ENCODE measurements around the gene CFDP1. TPM values are rescaled to one million over a fixed set of nuclear protein-coding genes. Genes with fewer than 3 reads are reported as not detected.
A peak's percentile ranks its signal among the peaks of the same experiment; 100 is the strongest.
"Not testable (repeated sequence)": the region's sequence is repeated elsewhere in the genome, so short reads cannot be mapped to it uniquely, and the experiment has no call there.

Gene CFDP1
- total and polyA plus RNA-seq, 2 of the 13 experiments (the other 11 are each of a cell fraction or from before 2014, with no cell fraction given): 78.6 to 153 TPM

DNA sequence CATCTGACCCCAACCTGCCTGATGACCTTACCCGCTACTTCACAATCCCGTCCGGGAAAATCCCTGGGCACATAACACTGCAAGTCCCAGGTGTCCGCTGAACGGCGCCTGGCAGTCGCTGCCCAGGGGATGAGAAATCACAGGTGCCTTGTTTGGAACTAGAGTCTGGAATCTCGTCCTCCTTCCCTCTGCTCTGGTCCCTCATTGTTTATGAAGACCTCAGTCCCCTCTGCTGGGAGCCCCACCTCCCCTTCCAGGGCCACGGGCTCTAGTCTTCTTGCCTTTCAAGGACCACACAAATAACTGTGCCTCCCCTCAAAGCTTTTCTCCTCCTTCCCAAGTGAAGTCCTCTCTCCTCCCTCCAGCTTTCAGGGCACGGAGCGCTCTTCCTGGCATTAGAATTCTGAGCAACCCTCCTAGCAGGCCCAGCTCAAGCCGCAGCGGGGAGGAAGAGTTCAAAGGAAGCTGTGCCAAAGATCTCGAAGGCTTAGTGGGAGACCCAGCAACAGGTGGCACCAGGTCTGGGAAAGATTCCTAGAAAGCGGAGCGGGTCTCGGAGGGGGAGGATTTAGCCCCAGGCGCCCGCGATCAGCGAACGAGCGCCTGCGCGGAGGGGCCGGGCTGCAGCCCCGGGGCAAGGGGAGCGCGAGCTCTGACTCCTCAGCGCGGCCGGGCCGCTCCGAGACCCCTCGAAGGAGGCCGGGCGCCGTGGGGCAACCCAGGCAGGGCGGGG is 30.3 kb upstream of the CFDP1 start (continued):
- TF ChIP-seq, protein P1, sequence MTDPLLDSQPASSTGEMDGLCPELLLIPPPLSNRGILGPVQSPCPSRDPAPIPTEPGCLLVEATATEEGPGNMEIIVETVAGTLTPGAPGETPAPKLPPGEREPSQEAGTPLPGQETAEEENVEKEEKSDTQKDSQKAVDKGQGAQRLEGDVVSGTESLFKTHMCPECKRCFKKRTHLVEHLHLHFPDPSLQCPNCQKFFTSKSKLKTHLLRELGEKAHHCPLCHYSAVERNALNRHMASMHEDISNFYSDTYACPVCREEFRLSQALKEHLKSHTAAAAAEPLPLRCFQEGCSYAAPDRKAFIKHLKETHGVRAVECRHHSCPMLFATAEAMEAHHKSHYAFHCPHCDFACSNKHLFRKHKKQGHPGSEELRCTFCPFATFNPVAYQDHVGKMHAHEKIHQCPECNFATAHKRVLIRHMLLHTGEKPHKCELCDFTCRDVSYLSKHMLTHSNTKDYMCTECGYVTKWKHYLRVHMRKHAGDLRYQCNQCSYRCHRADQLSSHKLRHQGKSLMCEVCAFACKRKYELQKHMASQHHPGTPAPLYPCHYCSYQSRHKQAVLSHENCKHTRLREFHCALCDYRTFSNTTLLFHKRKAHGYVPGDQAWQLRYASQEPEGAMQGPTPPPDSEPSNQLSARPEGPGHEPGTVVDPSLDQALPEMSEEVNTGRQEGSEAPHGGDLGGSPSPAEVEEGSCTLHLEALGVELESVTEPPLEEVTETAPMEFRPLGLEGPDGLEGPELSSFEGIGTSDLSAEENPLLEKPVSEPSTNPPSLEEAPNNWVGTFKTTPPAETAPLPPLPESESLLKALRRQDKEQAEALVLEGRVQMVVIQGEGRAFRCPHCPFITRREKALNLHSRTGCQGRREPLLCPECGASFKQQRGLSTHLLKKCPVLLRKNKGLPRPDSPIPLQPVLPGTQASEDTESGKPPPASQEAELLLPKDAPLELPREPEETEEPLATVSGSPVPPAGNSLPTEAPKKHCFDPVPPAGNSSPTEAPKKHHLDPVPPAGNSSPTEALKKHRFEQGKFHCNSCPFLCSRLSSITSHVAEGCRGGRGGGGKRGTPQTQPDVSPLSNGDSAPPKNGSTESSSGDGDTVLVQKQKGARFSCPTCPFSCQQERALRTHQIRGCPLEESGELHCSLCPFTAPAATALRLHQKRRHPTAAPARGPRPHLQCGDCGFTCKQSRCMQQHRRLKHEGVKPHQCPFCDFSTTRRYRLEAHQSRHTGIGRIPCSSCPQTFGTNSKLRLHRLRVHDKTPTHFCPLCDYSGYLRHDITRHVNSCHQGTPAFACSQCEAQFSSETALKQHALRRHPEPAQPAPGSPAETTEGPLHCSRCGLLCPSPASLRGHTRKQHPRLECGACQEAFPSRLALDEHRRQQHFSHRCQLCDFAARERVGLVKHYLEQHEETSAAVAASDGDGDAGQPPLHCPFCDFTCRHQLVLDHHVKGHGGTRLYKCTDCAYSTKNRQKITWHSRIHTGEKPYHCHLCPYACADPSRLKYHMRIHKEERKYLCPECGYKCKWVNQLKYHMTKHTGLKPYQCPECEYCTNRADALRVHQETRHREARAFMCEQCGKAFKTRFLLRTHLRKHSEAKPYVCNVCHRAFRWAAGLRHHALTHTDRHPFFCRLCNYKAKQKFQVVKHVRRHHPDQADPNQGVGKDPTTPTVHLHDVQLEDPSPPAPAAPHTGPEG (CRISPR knock-in tag; IDR thresholded peaks at IDR 0.05): peak; percentile 4; the same call in 1 of the 2 replicates
- TF ChIP-seq, protein P2, sequence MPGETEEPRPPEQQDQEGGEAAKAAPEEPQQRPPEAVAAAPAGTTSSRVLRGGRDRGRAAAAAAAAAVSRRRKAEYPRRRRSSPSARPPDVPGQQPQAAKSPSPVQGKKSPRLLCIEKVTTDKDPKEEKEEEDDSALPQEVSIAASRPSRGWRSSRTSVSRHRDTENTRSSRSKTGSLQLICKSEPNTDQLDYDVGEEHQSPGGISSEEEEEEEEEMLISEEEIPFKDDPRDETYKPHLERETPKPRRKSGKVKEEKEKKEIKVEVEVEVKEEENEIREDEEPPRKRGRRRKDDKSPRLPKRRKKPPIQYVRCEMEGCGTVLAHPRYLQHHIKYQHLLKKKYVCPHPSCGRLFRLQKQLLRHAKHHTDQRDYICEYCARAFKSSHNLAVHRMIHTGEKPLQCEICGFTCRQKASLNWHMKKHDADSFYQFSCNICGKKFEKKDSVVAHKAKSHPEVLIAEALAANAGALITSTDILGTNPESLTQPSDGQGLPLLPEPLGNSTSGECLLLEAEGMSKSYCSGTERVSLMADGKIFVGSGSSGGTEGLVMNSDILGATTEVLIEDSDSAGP (CRISPR knock-in tag; IDR thresholded peaks at IDR 0.05; ENCODE audit: borderline replicate concordance): peak; percentile 21; the same call in 1 of the 2 replicates
- peak; percentile 24; the same call in 1 of the 2 replicates for TF ChIP-seq ZNF619 (CRISPR knock-in tag; IDR thresholded peaks at IDR 0.05)
- TF ChIP-seq, protein P3, sequence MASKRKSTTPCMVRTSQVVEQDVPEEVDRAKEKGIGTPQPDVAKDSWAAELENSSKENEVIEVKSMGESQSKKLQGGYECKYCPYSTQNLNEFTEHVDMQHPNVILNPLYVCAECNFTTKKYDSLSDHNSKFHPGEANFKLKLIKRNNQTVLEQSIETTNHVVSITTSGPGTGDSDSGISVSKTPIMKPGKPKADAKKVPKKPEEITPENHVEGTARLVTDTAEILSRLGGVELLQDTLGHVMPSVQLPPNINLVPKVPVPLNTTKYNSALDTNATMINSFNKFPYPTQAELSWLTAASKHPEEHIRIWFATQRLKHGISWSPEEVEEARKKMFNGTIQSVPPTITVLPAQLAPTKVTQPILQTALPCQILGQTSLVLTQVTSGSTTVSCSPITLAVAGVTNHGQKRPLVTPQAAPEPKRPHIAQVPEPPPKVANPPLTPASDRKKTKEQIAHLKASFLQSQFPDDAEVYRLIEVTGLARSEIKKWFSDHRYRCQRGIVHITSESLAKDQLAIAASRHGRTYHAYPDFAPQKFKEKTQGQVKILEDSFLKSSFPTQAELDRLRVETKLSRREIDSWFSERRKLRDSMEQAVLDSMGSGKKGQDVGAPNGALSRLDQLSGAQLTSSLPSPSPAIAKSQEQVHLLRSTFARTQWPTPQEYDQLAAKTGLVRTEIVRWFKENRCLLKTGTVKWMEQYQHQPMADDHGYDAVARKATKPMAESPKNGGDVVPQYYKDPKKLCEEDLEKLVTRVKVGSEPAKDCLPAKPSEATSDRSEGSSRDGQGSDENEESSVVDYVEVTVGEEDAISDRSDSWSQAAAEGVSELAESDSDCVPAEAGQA (IDR thresholded peaks at IDR 0.05; ENCODE audit: low read depth): not testable (repeated sequence)
- TF ChIP-seq, protein P3 (CRISPR knock-in tag; IDR thresholded peaks at IDR 0.05; ENCODE audit: borderline replicate concordance): 0 out of 2 replicates have a peak, but pooled peaks have one; percentile 15
- TF ChIP-seq, protein P4, sequence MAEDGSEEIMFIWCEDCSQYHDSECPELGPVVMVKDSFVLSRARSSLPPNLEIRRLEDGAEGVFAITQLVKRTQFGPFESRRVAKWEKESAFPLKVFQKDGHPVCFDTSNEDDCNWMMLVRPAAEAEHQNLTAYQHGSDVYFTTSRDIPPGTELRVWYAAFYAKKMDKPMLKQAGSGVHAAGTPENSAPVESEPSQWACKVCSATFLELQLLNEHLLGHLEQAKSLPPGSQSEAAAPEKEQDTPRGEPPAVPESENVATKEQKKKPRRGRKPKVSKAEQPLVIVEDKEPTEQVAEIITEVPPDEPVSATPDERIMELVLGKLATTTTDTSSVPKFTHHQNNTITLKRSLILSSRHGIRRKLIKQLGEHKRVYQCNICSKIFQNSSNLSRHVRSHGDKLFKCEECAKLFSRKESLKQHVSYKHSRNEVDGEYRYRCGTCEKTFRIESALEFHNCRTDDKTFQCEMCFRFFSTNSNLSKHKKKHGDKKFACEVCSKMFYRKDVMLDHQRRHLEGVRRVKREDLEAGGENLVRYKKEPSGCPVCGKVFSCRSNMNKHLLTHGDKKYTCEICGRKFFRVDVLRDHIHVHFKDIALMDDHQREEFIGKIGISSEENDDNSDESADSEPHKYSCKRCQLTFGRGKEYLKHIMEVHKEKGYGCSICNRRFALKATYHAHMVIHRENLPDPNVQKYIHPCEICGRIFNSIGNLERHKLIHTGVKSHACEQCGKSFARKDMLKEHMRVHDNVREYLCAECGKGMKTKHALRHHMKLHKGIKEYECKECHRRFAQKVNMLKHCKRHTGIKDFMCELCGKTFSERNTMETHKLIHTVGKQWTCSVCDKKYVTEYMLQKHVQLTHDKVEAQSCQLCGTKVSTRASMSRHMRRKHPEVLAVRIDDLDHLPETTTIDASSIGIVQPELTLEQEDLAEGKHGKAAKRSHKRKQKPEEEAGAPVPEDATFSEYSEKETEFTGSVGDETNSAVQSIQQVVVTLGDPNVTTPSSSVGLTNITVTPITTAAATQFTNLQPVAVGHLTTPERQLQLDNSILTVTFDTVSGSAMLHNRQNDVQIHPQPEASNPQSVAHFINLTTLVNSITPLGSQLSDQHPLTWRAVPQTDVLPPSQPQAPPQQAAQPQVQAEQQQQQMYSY (CRISPR knock-in tag; IDR thresholded peaks at IDR 0.05): 0 out of 2 replicates have a peak, but pooled peaks have one; percentile 24
- TF ChIP-seq ZNF768 (CRISPR knock-in tag; IDR thresholded peaks at IDR 0.05): peak; percentile 45; the same call in 1 of the 2 replicates

Data from HepG2 (cell line).